Prostate gland (tissue), 2 donors: ENCODE measurements around the gene MAD2L1BP.

Source experiments
- CTCF ChIP-seq, 4 experiments: fragments of 200-600 bp in 2 of 4; fragments of 450-650 bp in 2 of 4; sonication (generic) in 2 of 4; IDR thresholded peaks; 1 replicate in 3 of 4; 2 replicates in 1 of 4; pipeline ENCODE4 v1.5.1; 2016 to 2019; ENCODE audit warnings: antibody characterized with exemption in 4 of 4, mild to moderate bottlenecking in 2 of 4, moderate library complexity in 2 of 4
- POLR2A ChIP-seq: fragments of 450-650 bp; IDR thresholded peaks from one replicate; pipeline ENCODE4 v1.6.1; 2016; ENCODE audit warnings: antibody characterized with exemption, mild to moderate bottlenecking
- POLR2AphosphoS5 ChIP-seq: sonication (generic); formaldehyde crosslinking; IDR thresholded peaks from one replicate; pipeline ENCODE4 v1.6.1; 2017; ENCODE audit warnings: antibody characterized with exemption

- TF ChIP-seq CTCF (IDR thresholded peaks at IDR 0.05) (no peak), POLR2AphosphoS5 (no peak), POLR2A (no peak)
Observed at GRCh38 chr6:43669050-43669921, 33.6 kb downstream of the MAD2L1BP start.
